Measurements from ENCODE around the gene MKRN1.

The MKRN1 gene

DNA sequence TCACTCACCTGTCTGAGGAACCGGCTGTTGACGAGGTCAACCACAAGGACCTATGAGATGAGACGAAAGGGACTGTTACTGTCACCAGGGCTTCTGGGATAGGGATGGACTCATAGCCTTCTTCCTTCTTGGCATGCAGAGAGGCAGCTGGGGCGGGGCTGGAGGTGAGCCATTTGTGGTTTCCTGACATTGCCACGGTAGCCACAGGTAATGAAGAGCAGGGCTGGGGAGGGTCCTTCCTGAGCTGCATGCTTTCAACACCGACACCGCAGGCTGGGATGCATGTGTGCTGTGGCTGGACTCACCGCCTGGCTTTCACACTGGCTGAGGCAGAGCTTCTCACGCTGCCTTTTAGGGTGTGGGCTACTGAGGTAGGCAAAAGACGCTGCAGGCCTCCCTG lies 46.4 kb upstream of the MKRN1 start:
- Histone ChIP-seq H3K27me3 (ENCODE audit: control insufficient read depth, low read length) (no peaks in the 10 kb centered on the region), H3K27ac (ENCODE audit: low read depth, low read length) (no peak overlapping the region), H3K4me3 (ENCODE audit: low read length) (no peak overlapping the region), H3K36me3 (ENCODE audit: control insufficient read depth, low read length) (no peaks in the 10 kb centered on the region), H3K9me3 (ENCODE audit: control insufficient read depth, insufficient read depth, low read length) (no peaks in the 10 kb centered on the region), H4K20me1 (ENCODE audit: control insufficient read depth, insufficient read depth, low read depth, low read length) (no peaks in the 10 kb centered on the region), H3K9me2 (replicated peaks; ENCODE audit: control insufficient read depth, low read length) (no peaks in the 10 kb centered on the region), H3K4me1 (ENCODE audit: control insufficient read depth, low read length) (no peaks in the 10 kb centered on the region), H3K4me2 (ENCODE audit: low read length) (no peak overlapping the region), H3F3A (ENCODE audit: control insufficient read depth, insufficient read depth) (no peaks in the 10 kb centered on the region), H3K79me2 (ENCODE audit: control insufficient read depth, low read length) (no peaks in the 10 kb centered on the region)
- TF ChIP-seq, protein P1, sequence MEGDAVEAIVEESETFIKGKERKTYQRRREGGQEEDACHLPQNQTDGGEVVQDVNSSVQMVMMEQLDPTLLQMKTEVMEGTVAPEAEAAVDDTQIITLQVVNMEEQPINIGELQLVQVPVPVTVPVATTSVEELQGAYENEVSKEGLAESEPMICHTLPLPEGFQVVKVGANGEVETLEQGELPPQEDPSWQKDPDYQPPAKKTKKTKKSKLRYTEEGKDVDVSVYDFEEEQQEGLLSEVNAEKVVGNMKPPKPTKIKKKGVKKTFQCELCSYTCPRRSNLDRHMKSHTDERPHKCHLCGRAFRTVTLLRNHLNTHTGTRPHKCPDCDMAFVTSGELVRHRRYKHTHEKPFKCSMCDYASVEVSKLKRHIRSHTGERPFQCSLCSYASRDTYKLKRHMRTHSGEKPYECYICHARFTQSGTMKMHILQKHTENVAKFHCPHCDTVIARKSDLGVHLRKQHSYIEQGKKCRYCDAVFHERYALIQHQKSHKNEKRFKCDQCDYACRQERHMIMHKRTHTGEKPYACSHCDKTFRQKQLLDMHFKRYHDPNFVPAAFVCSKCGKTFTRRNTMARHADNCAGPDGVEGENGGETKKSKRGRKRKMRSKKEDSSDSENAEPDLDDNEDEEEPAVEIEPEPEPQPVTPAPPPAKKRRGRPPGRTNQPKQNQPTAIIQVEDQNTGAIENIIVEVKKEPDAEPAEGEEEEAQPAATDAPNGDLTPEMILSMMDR (IDR thresholded peaks at IDR 0.05; ENCODE audit: low read depth, low read length, poor library complexity, severe bottlenecking): no peak
- TF ChIP-seq EZH2phosphoT487 (IDR thresholded peaks at IDR 0.05; ENCODE audit: borderline replicate concordance, low read length): no peak

DNA sequence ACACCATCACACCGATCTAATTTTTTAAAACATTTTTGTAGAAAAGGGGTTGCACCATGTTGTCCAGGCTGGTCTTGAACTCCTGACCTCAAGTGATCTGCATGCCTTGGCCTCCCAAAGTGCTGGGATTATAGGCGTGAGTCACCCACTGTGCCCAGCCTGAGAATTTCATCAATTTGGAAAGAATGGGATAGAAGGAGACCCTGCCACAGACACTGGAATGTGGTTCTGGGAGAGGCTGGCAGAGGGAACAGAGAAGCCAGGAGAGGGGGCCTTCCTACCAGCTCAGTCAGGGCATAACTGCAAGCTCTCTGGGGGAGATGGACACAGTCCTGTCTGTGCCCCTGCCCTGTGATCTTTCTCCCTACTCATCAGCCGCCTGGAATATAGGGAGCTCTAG lies 42.1 kb upstream of the MKRN1 start:
- Histone ChIP-seq H3K4me2 (ENCODE audit: low read length) (no peak overlapping the region), H4K20me1 (ENCODE audit: control insufficient read depth, insufficient read depth, low read depth, low read length) (no peaks in the 10 kb centered on the region), H3K79me2 (ENCODE audit: control insufficient read depth, low read length) (no peaks in the 10 kb centered on the region), H3K27me3 (ENCODE audit: control insufficient read depth, low read length) (no peaks in the 10 kb centered on the region), H3F3A (ENCODE audit: control insufficient read depth, insufficient read depth) (no peaks in the 10 kb centered on the region), H3K4me1 (ENCODE audit: control insufficient read depth, low read length) (no peaks in the 10 kb centered on the region), H3K9me3 (ENCODE audit: control insufficient read depth, insufficient read depth, low read length) (no peaks in the 10 kb centered on the region), H3K27ac (ENCODE audit: low read depth, low read length) (no peak overlapping the region), H3K36me3 (ENCODE audit: control insufficient read depth, low read length) (no peaks in the 10 kb centered on the region), H3K4me3 (ENCODE audit: low read length) (no peak overlapping the region), H3K9me2 (replicated peaks; ENCODE audit: control insufficient read depth, low read length) (no peaks in the 10 kb centered on the region)
- TF ChIP-seq EZH2phosphoT487 (IDR thresholded peaks at IDR 0.05; ENCODE audit: borderline replicate concordance, low read length): no peak
- TF ChIP-seq, protein P1 (IDR thresholded peaks at IDR 0.05; ENCODE audit: low read depth, low read length, poor library complexity, severe bottlenecking): no peak

DNA sequence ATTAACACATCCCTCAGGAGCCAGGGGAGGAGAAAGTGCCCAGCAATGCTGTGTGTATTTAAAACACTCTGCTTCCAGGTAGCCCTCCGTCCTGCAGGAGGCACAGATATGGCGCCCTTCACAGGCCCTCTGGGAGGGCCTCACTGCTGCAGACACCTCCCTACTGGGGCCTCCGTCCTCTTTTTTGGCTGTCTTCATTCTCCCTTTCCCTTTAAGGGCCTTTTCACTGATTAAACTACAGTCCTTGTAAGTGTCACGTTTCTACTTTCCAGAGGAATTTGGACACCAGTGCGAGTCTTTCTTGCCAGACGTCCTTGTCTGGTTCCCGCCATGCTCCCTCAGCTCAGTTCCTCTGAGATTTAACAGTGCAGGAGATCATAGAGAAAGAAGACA lies 39.7 kb upstream of the MKRN1 start:
- no peak overlapping the region for H3K4me2 ChIP-seq (ENCODE audit: low read length)
- no peaks in the 10 kb centered on the region for H3K36me3 ChIP-seq (ENCODE audit: control insufficient read depth, low read length)
- H3K79me2 ChIP-seq (ENCODE audit: control insufficient read depth, low read length): no peaks in the 10 kb centered on the region
- H3F3A ChIP-seq (ENCODE audit: control insufficient read depth, insufficient read depth): no peaks in the 10 kb centered on the region
- H3K4me1 ChIP-seq (ENCODE audit: control insufficient read depth, low read length): no peaks in the 10 kb centered on the region
- no peaks in the 10 kb centered on the region for H3K9me3 ChIP-seq (ENCODE audit: control insufficient read depth, insufficient read depth, low read length)
- H3K27ac ChIP-seq (ENCODE audit: low read depth, low read length): no peak overlapping the region
- peaks cover 4% of the 10 kb centered on the region; the same call in 1 of the 2 replicates for H4K20me1 ChIP-seq (ENCODE audit: control insufficient read depth, insufficient read depth, low read depth, low read length)
- no peak overlapping the region for H3K4me3 ChIP-seq (ENCODE audit: low read length)
- no peaks in the 10 kb centered on the region for H3K9me2 ChIP-seq (replicated peaks; ENCODE audit: control insufficient read depth, low read length)
- H3K27me3 ChIP-seq (ENCODE audit: control insufficient read depth, low read length): no peaks in the 10 kb centered on the region
- TF ChIP-seq, protein P1 (IDR thresholded peaks at IDR 0.05; ENCODE audit: low read depth, low read length, poor library complexity, severe bottlenecking): no peak
- TF ChIP-seq EZH2phosphoT487 (IDR thresholded peaks at IDR 0.05; ENCODE audit: borderline replicate concordance, low read length): no peak

All from DOHH2 (cell line).